Activated T-cell treated with anti-CD3 and anti-CD28 coated beads, Interleukin-2, amount 50 U/mL, for 1 hour (primary cell): ENCODE measurements around the gene ABHD17A.
"Not testable (repeated sequence)": the region's sequence is repeated elsewhere in the genome, so short reads cannot be mapped to it uniquely, and the experiment has no call there.

ENCODE experiments used
- DNase-seq: peaks from one replicate; pipeline ENCODE4 v3.0.0-alpha.2; 2020

The ABHD17A gene

DNA sequence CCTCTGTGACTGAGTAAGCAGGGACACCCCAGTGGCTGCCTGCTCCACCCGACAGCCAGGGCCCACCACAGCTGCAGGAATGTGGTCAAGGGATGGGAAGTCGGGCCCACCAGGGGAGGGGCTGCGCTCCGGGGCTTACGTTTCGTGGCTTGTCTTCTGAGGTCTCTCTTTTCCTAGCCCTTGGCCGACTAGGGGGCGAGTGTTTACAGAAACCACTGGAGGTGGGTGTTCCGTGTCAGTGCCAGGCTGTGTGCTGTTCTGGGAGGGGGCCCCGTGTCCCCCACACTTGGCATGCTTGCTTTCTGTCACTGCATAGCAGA lies 24.4 kb upstream of the ABHD17A start:
- DNase-seq: no peak

GRCh38 chr19:1908364-1908678 lies 23.0 kb upstream of the ABHD17A start:
- no peak for DNase-seq

DNA sequence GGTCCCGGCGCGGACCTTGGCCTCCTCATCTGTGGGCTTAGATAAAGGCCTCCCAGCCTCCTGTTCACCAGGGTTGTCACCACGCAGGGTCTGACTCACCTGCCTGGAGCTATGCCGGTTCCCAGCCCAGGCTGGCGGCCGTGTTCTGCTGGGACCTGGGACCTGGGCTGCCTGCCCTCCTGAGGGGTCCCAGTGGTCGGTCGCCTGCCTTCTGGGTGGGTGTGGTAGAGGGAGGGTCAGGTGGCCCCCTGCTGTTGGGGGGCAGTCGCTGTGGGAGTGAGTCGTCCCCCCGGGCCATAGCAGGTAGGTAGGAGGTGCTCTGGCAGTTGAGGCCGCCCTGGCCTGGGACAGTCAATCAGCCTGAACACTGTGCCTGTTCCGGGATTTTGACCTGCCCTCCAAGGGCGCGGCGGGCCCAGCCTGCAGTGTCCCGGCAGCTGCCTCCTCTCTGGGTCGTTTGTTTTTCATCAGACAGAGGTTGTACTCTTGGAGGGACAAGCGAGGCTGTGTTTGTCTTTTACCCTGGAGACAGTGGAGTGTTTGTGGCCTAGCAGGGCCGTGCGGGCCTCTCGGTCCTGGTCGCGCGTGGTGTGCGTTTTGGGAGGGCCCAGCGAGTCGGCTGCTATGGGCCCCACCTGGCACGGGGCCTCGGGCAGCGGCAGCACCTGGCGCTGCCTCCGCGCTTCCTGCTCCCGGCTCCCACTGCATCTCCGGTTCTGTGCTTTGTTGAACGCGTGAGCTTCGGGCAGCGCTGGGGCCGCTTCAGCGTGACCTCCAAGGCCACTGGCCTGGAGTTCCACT lies 22.5 kb upstream of the ABHD17A start:
- no peak for DNase-seq

DNA sequence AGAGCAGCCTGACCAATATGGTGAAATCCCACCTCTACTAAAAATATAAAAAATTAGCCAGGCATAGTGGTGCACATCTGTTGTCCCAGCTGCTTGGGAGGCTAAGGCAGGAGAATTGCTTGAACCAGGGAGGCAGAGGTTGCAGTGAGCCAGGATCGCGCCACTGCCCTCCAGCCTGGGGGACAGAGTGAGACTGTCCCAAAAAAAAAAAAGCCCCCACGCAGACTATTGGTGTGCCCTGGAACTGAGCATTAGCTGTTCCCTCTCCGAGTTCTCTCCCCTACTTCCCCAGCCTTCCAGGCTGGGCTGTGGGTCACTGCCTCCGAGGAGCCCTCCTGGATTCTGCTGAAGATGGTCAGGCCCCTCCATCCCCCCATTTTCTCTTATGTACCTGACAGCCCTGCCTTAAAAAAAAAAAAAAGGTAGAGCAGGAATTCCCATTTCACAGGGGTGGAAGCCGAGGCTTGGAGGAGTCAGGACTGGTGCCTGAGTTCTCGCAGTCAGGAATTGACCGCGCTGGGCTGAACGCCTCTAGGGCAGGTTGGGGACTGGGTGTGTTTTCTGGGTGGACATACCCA lies 21.8 kb upstream of the ABHD17A start:
- no peak for DNase-seq

- DNase-seq: no peak
Measured at GRCh38 chr19:1905863-1906375, 20.6 kb upstream of the ABHD17A start.

GRCh38 chr19:1905110-1905862 lies 20.0 kb upstream of the ABHD17A start, which contains the start of the genes ADAT3 and SCAMP4:
Gene ADAT3, plus strand, starts transcription at chr19:1905399. Its CDS starts 6,649 bp downstream, at chr19:1912048.
Gene SCAMP4, plus strand, starts transcription at chr19:1905399. Its CDS starts 9,621 bp downstream, at chr19:1915020.
- DNase-seq: peak; percentile 98

- DNase-seq: no peak
Measured at GRCh38 chr19:1904860-1905109, 19.5 kb upstream of the ABHD17A start.

GRCh38 chr19:1902923-1903322 lies 17.6 kb upstream of the ABHD17A start:
- no peak for DNase-seq

GRCh38 chr19:1901940-1902404 lies 16.7 kb upstream of the ABHD17A start:
- DNase-seq: no peak

DNA sequence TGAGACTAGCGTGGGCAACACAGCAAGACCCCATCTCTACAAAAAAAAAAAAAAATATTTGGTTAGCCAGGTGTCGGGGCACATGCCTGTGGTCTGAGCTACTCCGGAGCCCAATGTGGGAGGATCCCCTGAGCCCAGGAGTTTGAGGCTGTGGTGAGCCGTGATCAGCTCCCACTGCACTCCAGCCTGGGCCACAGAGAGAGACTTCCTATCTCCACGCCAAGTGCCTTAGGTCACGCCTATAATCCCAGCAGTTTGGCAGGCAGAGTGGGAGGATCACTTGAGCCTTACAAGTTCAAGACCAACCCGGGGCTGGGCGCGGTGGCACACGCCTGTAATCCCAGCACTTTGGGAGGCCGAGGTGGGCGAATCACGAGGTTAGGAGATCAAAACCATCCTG lies 11.2 kb upstream of the ABHD17A start:
- DNase-seq: no peak

GRCh38 chr19:1893791-1894190 lies 8.5 kb upstream of the ABHD17A start:
- DNase-seq: no peak

DNA sequence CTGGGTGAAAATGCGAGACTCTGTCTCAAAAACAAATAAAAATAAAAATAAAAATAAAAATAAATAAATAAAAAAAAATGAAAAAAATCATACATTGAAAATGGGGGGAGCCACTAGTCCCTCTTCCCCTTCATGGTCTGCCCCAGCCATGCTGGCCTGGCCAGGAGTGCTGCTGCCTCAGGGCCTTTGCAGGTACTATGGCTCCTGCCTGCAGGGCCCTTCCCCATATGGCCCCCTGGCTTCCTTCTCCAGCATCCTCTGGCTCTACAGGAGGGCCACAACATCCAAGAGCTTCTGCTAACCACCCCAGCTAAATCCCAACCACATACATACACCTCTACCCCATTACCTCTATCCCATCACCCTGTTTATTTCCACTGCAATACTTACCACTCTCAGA lies 4.6 kb upstream of the ABHD17A start:
- DNase-seq: no peak

GRCh38 chr19:1888385-1888784 lies 3.1 kb upstream of the ABHD17A start:
- no peak for DNase-seq

GRCh38 chr19:1886360-1886759 lies 1.1 kb upstream of the ABHD17A start:
- not testable (repeated sequence) for DNase-seq

GRCh38 chr19:1884719-1885334 lies 469 bp downstream of the ABHD17A start:
- DNase-seq: peak; percentile 48

GRCh38 chr19:1884291-1884718 lies 991 bp downstream of the ABHD17A start:
- DNase-seq: peak; percentile 74

DNA sequence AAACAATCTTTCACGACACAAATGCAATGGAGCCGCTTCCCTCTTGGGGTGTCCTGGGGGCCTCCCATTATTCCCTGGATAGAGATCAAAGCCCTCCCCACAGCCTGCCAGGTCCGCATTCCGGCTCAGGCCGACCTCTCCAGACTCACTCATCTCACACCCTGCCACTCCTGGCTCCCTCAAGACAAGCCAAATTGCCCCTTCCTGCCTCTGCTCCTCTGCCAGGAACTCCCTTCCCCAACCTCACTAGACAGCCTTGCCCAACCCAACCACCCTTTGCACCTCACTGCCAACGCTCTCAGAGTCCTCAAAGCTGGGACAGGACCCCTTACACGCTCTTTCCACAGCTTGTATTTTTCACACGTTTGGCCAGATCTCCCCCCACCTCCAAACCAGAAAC lies 1.5 kb downstream of the ABHD17A start:
- DNase-seq: no peak

- DNase-seq: peak; percentile 59
Measured at GRCh38 chr19:1882786-1883692, 2.3 kb downstream of the ABHD17A start.

- DNase-seq: peak; percentile 79
Measured at GRCh38 chr19:1882089-1882785, 3.1 kb downstream of the ABHD17A start.

- not testable (repeated sequence) for DNase-seq
Measured at GRCh38 chr19:1881393-1882088, 3.8 kb downstream of the ABHD17A start.
